HEK293 (cell line): ENCODE measurements around the gene TTC6.

Source experiments
- CTCF ChIA-PET: fragments of 350-600 bp; formaldehyde crosslinking; extraction: SDS; loops from one replicate; lab custom pipeline; 2021; ENCODE audit warnings: antibody characterized with exemption; lab: Yijun Ruan, JAX
- POLR2A ChIA-PET: fragments of 300-600 bp; formaldehyde crosslinking; extraction: SDS; loops from one replicate; lab custom pipeline; 2020; ENCODE audit warnings: antibody characterized with exemption, inconsistent platforms; lab: Yijun Ruan, JAX
- H3K27ac ChIP-seq: fragments of 200-500 bp; sonication (Bioruptor generic); 2 replicates; pipeline ENCODE4 v1.5.1; 2014; ENCODE audit warnings: low read depth, low read length, control low read depth, inconsistent platforms; ENCODE audit errors: extremely low read depth
- H3K36me3 ChIP-seq, 2 experiments: fragments of 200-500 bp in 1 of 2; sonication (Bioruptor generic) in 1 of 2; 1 replicate in 1 of 2; 2 replicates in 1 of 2; pipeline ENCODE4 v1.5.1; 2014 to 2017; ENCODE audit warnings: inconsistent platforms in 2 of 2, low read length in 2 of 2; ENCODE audit not compliant: control insufficient read depth in 2 of 2, insufficient read depth in 1 of 2
- H3K4me1 ChIP-seq: fragments of 200-500 bp; sonication (Bioruptor generic); 2 replicates; pipeline ENCODE4 v1.5.1; 2014; ENCODE audit warnings: mild to moderate bottlenecking, low read length, inconsistent platforms; ENCODE audit not compliant: control insufficient read depth, insufficient read depth
- H3K4me3 ChIP-seq: 2 replicates; pipeline ENCODE4 v1.5.1; 2011; ENCODE audit warnings: low read depth, mild to moderate bottlenecking, control low read depth, low read length, moderate library complexity
- H3K9me3 ChIP-seq: fragments of 200-500 bp; sonication (Bioruptor generic); 2 replicates; pipeline ENCODE4 v1.5.1; 2014; ENCODE audit warnings: low read depth, low read length, inconsistent platforms; ENCODE audit not compliant: control insufficient read depth, insufficient read depth
- EGR2 ChIP-seq: fragments of 450-650 bp; formaldehyde crosslinking; IDR thresholded peaks from 2 replicates; pipeline ENCODE4 v1.5.1; 2016; ENCODE audit warnings: low read depth, missing biosample characterization, missing genetic modification characterization
- GLIS1 ChIP-seq: fragments of 450-650 bp; formaldehyde crosslinking; IDR thresholded peaks from 2 replicates; pipeline ENCODE4 v1.5.1; 2016; ENCODE audit warnings: missing biosample characterization, missing genetic modification characterization
- KLF17 ChIP-seq: fragments of 450-650 bp; formaldehyde crosslinking; IDR thresholded peaks from 2 replicates; pipeline ENCODE4 v1.5.1; 2016; ENCODE audit warnings: missing biosample characterization, missing genetic modification characterization
- KLF7 ChIP-seq: fragments of 450-650 bp; formaldehyde crosslinking; IDR thresholded peaks from 2 replicates; pipeline ENCODE4 v1.5.1; 2016; ENCODE audit warnings: missing biosample characterization, missing genetic modification characterization, borderline replicate concordance
- KLF9 ChIP-seq: fragments of 450-650 bp; formaldehyde crosslinking; IDR thresholded peaks from 2 replicates; pipeline ENCODE4 v1.5.1; 2016; ENCODE audit warnings: missing biosample characterization, missing genetic modification characterization, low read depth
- PATZ1 ChIP-seq: fragments of 450-650 bp; formaldehyde crosslinking; IDR thresholded peaks from 2 replicates; pipeline ENCODE4 v1.5.1; 2016; ENCODE audit warnings: missing biosample characterization, missing genetic modification characterization
- SP2 ChIP-seq: fragments of 450-650 bp; formaldehyde crosslinking; IDR thresholded peaks from 2 replicates; pipeline ENCODE4 v1.5.1; 2016; ENCODE audit warnings: missing biosample characterization, missing genetic modification characterization
- SP7 ChIP-seq: fragments of 450-650 bp; formaldehyde crosslinking; IDR thresholded peaks from 2 replicates; pipeline ENCODE4 v1.5.1; 2016; ENCODE audit warnings: missing biosample characterization, missing genetic modification characterization
- WT1 ChIP-seq: fragments of 450-650 bp; formaldehyde crosslinking; IDR thresholded peaks from 2 replicates; pipeline ENCODE4 v1.5.1; 2016; ENCODE audit warnings: missing biosample characterization, missing genetic modification characterization
- YY1 ChIP-seq: fragments of 450-650 bp; formaldehyde crosslinking; IDR thresholded peaks from 2 replicates; pipeline ENCODE4 v1.5.1; 2018; ENCODE audit warnings: missing biosample characterization, missing genetic modification characterization
- ZBTB20 ChIP-seq: fragments of 450-650 bp; formaldehyde crosslinking; IDR thresholded peaks from 2 replicates; pipeline ENCODE4 v1.5.1; 2016; ENCODE audit warnings: missing biosample characterization, missing genetic modification characterization
- ZFHX2 ChIP-seq: fragments of 450-650 bp; formaldehyde crosslinking; conservative IDR thresholded peaks from 2 replicates; pipeline ENCODE4 v1.5.1; 2016; ENCODE audit warnings: missing biosample characterization, missing genetic modification characterization
- ZFP37 ChIP-seq: fragments of 450-650 bp; formaldehyde crosslinking; IDR thresholded peaks from 2 replicates; pipeline ENCODE4 v1.5.1; 2016; ENCODE audit warnings: missing biosample characterization, missing genetic modification characterization
- ZNF184 ChIP-seq: fragments of 450-650 bp; IDR thresholded peaks from 2 replicates; pipeline ENCODE4 v1.5.1; 2018; ENCODE audit warnings: missing biosample characterization, mild to moderate bottlenecking, missing genetic modification characterization
- ZNF266 ChIP-seq: fragments of 450-650 bp; formaldehyde crosslinking; IDR thresholded peaks from 2 replicates; pipeline ENCODE4 v1.5.1; 2016; ENCODE audit warnings: missing biosample characterization, missing genetic modification characterization, low read depth
- ZNF324 ChIP-seq: fragments of 450-650 bp; formaldehyde crosslinking; IDR thresholded peaks from 2 replicates; pipeline ENCODE4 v1.5.1; 2016; ENCODE audit warnings: missing biosample characterization, missing genetic modification characterization
- ZNF366 ChIP-seq: fragments of 450-650 bp; formaldehyde crosslinking; conservative IDR thresholded peaks from 2 replicates; pipeline ENCODE4 v1.5.1; 2016; ENCODE audit warnings: missing biosample characterization, missing genetic modification characterization
- ZNF37A ChIP-seq: fragments of 450-650 bp; IDR thresholded peaks from 2 replicates; pipeline ENCODE4 v1.5.1; 2018; ENCODE audit warnings: missing biosample characterization, missing genetic modification characterization
- ZNF514 ChIP-seq: fragments of 450-650 bp; formaldehyde crosslinking; IDR thresholded peaks from 2 replicates; pipeline ENCODE4 v1.5.1; 2016; ENCODE audit warnings: missing biosample characterization, missing genetic modification characterization
- ZNF560 ChIP-seq: fragments of 450-650 bp; formaldehyde crosslinking; IDR thresholded peaks from 2 replicates; pipeline ENCODE4 v1.5.1; 2017; ENCODE audit warnings: missing biosample characterization, missing genetic modification characterization, borderline replicate concordance
- ZNF610 ChIP-seq: fragments of 450-650 bp; formaldehyde crosslinking; IDR thresholded peaks from 2 replicates; pipeline ENCODE4 v1.5.1; 2016; ENCODE audit warnings: missing biosample characterization, missing genetic modification characterization, borderline replicate concordance
- ZNF670 ChIP-seq: fragments of 450-650 bp; formaldehyde crosslinking; IDR thresholded peaks from 2 replicates; pipeline ENCODE4 v1.5.1; 2016; ENCODE audit warnings: missing biosample characterization, missing genetic modification characterization, low read depth
- ZNF768 ChIP-seq: fragments of 450-650 bp; formaldehyde crosslinking; IDR thresholded peaks from 2 replicates; pipeline ENCODE4 v1.5.1; 2018; ENCODE audit warnings: missing biosample characterization, mild to moderate bottlenecking, missing genetic modification characterization
- ZNF791 ChIP-seq: fragments of 450-650 bp; formaldehyde crosslinking; IDR thresholded peaks from 2 replicates; pipeline ENCODE4 v1.5.1; 2016; ENCODE audit warnings: missing biosample characterization, missing genetic modification characterization
- TF ChIP-seq, protein P1 (sequence below): fragments of 450-650 bp; formaldehyde crosslinking; IDR thresholded peaks from 2 replicates; pipeline ENCODE4 v1.5.1; 2016; ENCODE audit warnings: missing biosample characterization, missing genetic modification characterization
- TF ChIP-seq, protein P2 (sequence below): fragments of 450-650 bp; formaldehyde crosslinking; IDR thresholded peaks from 2 replicates; pipeline ENCODE4 v1.5.1; 2016; ENCODE audit warnings: missing biosample characterization, missing genetic modification characterization
- TF ChIP-seq, protein P3 (sequence below): fragments of 450-650 bp; formaldehyde crosslinking; IDR thresholded peaks from 2 replicates; pipeline ENCODE4 v1.5.1; 2016; ENCODE audit warnings: missing biosample characterization, missing genetic modification characterization

TTC6 gene

DNA sequence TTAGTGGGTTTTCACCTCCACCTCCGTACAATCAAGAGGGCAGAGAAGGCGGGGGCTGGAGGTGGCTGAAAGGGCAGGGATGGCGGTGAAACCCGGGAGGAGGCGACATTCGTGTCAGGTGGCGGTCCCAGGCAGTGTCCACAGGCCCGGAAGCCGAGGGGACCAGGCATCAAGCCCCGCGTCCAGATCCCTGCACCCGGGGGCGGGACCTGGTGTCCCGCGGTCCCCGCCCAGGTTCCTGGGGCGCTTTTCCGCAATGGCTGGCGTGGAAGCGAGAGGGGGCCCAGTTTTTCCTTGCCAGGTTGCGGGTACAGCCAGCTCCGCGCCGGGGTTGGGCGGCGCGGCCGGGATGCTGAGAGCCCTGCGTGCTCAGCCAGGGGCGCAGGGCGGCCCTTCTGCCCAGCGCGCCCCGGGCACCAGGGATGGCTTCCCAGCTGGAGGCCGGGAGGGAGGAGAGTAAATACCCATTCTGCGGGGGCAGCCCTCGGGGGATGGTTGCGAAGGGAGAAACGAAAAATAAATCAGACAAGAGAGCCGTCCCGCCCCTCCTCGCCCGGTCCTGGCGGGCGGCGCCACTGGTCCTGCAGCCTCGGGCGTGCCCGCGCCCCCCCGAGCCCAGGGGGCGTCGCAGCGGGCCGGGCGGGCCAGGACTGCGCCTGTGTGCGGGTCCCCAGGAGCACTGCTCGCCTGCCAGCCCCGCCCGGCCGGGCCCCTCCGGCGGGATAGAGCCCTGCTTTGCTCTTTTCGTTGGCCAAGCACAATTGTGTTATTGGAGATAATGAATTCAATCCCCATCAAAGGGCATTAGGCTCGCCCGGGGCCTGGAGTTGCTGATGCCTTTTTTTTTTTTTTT, 11.8 kb upstream of the TTC6 start:
- Histone ChIP-seq H3K27ac (peak overlapping the region; percentile 82), H3K9me3 (no peaks in the 10 kb centered on the region), H3K4me1 (no peaks in the 10 kb centered on the region), H3K4me3 (peak overlapping the region; percentile 64), H3K36me3 (no peaks in the 10 kb centered on the region)
- CTCF ChIA-PET = no interaction called here
- POLR2A ChIA-PET = interaction anchor here (0.7 kb wide), 1 partner anchor 10 kb away, joined by 5 read pairs; no protein-coding TSS in a partner anchor
- TF ChIP-seq ZFHX2 (tag by site-specific recombination) = peak; percentile 93
- peak; percentile 32; the same call in 1 of the 2 replicates for TF ChIP-seq KLF9 (tag by site-specific recombination)
- TF ChIP-seq SP7 (tag by site-specific recombination) = peak; percentile 67
- no peak for TF ChIP-seq ZNF266 (tag by site-specific recombination)
- TF ChIP-seq ZNF768 (tag by site-specific recombination) = no peak
- TF ChIP-seq ZNF610 (tag by site-specific recombination) = 0 out of 2 replicates have a peak, but pooled peaks have one; percentile 32
- no peak; the same call in 1 of the 2 replicates for TF ChIP-seq YY1 (tag by site-specific recombination)
- TF ChIP-seq KLF17 = 0 out of 2 replicates have a peak, but pooled peaks have one; percentile 41
- peak; percentile 95 for TF ChIP-seq ZBTB20 (tag by site-specific recombination)
- TF ChIP-seq SP2 (tag by site-specific recombination) = peak; percentile 68
- TF ChIP-seq, protein P1, sequence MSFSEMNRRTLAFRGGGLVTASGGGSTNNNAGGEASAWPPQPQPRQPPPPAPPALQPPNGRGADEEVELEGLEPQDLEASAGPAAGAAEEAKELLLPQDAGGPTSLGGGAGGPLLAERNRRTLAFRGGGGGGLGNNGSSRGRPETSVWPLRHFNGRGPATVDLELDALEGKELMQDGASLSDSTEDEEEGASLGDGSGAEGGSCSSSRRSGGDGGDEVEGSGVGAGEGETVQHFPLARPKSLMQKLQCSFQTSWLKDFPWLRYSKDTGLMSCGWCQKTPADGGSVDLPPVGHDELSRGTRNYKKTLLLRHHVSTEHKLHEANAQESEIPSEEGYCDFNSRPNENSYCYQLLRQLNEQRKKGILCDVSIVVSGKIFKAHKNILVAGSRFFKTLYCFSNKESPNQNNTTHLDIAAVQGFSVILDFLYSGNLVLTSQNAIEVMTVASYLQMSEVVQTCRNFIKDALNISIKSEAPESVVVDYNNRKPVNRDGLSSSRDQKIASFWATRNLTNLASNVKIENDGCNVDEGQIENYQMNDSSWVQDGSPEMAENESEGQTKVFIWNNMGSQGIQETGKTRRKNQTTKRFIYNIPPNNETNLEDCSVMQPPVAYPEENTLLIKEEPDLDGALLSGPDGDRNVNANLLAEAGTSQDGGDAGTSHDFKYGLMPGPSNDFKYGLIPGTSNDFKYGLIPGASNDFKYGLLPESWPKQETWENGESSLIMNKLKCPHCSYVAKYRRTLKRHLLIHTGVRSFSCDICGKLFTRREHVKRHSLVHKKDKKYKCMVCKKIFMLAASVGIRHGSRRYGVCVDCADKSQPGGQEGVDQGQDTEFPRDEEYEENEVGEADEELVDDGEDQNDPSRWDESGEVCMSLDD = peak; percentile 64; the same call in 1 of the 2 replicates
- TF ChIP-seq ZNF184 = peak; percentile 13; the same call in 1 of the 2 replicates
- TF ChIP-seq ZNF791 (tag by site-specific recombination) = no peak
- TF ChIP-seq ZNF324 (tag by site-specific recombination) = peak; percentile 62; the same call in 1 of the 2 replicates
- TF ChIP-seq EGR2 = peak; percentile 96
- TF ChIP-seq, protein P2, sequence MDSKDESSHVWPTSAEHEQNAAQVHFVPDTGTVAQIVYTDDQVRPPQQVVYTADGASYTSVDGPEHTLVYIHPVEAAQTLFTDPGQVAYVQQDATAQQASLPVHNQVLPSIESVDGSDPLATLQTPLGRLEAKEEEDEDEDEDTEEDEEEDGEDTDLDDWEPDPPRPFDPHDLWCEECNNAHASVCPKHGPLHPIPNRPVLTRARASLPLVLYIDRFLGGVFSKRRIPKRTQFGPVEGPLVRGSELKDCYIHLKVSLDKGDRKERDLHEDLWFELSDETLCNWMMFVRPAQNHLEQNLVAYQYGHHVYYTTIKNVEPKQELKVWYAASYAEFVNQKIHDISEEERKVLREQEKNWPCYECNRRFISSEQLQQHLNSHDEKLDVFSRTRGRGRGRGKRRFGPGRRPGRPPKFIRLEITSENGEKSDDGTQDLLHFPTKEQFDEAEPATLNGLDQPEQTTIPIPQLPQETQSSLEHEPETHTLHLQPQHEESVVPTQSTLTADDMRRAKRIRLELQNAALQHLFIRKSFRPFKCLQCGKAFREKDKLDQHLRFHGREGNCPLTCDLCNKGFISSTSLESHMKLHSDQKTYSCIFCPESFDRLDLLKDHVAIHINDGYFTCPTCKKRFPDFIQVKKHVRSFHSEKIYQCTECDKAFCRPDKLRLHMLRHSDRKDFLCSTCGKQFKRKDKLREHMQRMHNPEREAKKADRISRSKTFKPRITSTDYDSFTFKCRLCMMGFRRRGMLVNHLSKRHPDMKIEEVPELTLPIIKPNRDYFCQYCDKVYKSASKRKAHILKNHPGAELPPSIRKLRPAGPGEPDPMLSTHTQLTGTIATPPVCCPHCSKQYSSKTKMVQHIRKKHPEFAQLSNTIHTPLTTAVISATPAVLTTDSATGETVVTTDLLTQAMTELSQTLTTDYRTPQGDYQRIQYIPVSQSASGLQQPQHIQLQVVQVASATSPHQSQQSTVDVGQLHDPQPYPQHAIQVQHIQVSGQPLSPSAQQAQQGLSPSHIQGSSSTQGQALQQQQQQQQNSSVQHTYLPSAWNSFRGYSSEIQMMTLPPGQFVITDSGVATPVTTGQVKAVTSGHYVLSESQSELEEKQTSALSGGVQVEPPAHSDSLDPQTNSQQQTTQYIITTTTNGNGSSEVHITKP (tag by site-specific recombination) = peak; percentile 65
- TF ChIP-seq, protein P3, sequence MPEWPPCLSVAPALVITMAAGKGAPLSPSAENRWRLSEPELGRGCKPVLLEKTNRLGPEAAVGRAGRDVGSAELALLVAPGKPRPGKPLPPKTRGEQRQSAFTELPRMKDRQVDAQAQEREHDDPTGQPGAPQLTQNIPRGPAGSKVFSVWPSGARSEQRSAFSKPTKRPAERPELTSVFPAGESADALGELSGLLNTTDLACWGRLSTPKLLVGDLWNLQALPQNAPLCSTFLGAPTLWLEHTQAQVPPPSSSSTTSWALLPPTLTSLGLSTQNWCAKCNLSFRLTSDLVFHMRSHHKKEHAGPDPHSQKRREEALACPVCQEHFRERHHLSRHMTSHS (tag by site-specific recombination) = no peak
- peak; percentile 36; the same call in 1 of the 2 replicates for TF ChIP-seq WT1
- no peak for TF ChIP-seq ZNF560 (tag by site-specific recombination)
- no peak for TF ChIP-seq ZNF37A (tag by site-specific recombination)
- TF ChIP-seq KLF7 (tag by site-specific recombination) = 0 out of 2 replicates have a peak, but pooled peaks have one; percentile 13
- no peak for TF ChIP-seq ZNF514 (tag by site-specific recombination)
- peak; percentile 9; the same call in 1 of the 2 replicates for TF ChIP-seq ZNF366 (tag by site-specific recombination)
- TF ChIP-seq GLIS1 (tag by site-specific recombination) = peak; percentile 79
- no peak for TF ChIP-seq ZFP37 (tag by site-specific recombination)
- no peak for TF ChIP-seq ZNF670
- peak; percentile 83 for TF ChIP-seq PATZ1 (tag by site-specific recombination)
